GM21825 (cell line): Measurements from ENCODE around the gene A2M.
A peak's percentile ranks its signal among the peaks of the same experiment; 100 is the strongest.

Source experiments
- ATAC-seq: cut with Tn5 transposase; IDR thresholded peaks from one replicate; pipeline ENCODE4 v1.9.1; 2021; ENCODE audit warnings: mild to moderate bottlenecking, moderate library complexity; ENCODE audit not compliant: unreplicated experiment

A2M gene

DNA sequence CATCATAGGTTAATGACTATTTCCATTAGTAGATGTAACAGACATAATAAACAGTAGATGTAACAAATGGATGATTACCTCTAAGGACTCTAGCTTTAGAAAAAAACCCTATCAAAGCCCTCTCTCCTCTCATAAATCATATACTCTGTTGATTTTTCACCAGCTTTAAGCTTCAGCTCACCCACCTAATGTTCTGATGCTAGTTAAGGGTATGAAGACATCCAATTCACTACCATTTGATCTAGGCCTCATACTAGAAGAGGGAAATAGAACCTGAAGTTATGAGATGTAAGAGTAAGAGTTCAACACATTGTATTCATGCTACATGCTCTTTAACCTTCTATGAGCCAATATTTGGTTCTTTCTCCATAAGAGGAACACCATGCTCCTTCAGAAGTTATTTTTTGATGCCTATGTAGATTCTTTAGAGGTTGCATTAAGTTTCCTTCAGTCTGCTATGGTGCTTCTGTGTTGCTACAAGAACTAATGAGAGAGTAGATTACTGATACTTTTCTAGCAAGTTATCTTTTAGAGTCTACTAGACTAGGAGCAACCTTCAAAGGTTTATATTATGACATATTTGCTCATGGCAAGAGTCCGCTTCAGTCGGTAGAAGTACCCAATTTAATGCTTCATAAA lies 16.0 kb downstream of the A2M start:
- ATAC-seq, result no peak

DNA sequence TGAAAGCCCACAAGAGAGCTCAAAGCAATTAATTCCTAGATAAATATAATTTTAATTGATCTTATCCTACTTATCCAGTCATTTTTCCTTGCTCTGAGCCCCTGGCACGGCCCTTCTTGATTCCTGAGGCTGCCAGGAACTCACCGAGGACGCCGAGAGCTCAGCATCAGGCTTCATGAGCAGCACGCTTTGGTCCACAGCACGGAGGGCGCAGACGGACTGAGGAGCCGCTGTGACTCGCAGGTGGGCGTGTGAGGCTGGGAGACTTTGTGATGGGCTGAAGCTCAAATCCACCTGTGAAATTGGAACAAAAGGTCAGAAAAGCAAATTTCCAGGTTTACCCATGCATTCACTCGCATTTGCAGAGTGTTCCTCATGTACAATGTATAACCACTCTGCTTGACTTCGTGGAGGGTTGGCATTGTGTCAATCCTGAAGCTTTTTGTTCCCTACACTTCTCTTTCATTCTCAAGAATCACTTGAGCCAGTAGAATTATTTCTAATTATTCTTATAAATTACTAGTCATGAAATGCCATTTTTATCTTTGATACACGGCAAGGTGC lies 17.2 kb downstream of the A2M start:
- ATAC-seq, result no peak

DNA sequence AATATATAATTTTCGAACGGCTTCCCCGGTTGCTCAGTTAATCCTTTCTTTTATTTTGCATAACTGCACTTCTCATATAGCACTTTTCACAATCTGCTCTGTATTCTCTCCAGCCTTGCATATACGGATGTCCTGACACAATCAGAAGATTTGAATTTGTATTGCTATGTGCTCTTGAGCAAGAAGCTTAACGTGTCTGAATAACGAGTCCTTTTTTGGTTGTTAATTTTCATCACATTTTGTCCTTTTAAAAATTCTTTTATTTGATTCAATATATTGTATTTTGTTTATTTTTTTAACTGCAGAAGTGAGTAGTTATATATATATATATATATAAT lies 17.6 kb downstream of the A2M start:
- no peak for ATAC-seq

DNA sequence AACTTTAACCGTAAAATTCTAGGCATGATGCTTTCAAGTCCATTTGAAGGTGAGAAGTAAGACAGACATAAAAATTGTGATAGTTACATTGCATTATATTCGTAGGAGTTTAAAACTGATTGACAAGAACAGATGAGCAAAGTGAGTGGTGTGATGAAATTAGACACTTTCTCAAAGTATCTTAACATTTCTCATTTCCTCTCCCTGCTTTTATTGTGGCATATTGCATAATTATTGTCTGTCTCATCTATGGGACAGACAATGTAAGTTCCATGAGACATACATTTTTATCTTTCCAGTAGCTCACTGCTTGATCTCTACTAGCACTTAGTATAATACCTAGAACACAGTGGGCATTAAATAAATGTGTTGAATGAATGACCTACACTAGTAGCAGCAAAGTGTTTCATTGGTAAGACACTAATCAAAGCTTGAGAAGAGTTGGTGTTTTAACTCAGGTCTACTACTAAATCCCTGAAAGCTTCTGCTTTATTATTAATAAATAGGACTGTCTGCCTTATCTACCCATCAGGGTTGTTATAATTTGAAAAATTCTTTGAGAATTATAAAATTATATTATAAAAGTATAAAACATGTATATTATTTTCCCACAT lies 19.0 kb downstream of the A2M start:
- no peak for ATAC-seq

DNA sequence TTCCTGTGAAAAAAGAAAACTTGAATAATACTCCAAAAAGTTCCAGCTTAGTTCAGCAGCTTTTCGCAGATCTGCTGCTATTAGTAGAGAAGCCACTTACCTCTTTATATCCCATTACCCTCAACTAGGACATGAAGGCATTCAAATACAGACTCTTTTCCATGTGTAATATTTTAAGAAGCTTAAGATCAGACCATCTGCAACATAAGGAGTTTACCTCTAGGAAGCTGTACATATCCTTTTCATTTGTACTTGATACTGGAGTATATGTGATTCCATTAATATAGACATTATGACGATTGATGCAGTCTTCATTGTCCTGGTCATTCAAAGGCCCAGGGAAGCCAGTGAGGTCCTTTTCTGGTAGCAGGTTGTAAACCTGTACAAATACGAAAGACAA lies 20.4 kb downstream of the A2M start:
- no peak for ATAC-seq

DNA sequence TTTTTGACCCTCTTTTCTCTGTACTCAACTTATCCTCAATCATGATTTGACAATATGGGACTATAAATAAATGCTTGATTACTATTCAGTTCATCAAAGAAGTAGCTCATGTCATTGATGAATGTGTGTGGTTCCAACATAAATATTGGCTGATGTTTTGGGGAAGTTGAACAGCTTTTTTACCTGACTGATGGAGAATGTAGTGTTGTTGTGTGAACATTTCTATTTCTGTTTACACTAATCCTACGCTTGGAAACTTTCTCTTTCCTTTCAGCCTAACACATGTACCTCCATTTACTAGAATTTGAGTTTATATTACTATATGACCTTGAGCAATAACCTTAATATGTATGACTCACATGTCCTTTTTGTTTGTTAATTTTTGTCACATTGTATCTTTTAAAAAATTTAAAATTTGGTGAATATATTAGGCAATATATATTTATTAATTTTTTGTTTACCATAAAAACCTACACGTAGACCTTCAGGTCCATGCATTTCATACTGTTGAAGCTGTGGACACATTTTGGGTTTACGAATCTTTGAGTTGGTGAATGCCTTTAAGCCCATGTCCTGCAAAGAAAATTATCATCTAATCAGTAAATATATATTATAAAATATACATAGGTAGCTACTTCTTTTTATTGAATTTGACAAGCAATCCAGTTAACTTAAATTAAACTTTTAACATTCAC lies 21.1 kb downstream of the A2M start:
- no peak for ATAC-seq

DNA sequence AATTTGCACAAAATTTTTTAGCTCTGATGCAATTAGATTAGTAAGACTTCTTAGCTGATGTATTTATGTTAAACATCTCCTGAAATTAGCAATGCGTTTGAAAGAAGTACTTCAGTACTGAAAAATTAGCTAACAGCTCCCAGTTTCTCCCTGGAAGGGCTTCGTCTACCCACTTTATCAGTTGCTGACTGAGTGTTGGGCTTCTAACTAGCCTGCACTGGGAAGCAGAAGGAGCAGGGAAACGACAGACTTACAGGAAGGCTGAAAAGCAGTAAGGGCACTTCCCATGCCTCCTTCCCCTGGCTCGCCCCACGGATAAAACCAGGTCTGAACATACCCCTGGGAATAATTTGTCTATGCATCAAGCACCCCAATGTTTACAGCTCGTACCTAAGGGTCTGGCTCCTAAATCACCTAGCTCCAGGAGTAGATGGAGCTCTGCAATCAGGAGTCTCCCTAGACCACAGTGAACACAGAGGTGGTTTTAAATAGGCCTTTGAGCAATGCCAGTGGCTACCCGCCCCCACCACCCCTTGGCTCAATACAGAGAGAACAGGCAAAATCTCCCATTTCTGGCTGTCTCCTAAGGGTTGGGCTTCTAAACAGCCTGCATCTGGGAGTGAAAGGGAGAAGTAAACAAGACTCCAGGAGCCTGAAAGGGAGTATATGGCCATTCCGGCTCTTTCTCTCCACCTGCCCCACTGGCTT lies 23.7 kb downstream of the A2M start:
- ATAC-seq, result no peak

DNA sequence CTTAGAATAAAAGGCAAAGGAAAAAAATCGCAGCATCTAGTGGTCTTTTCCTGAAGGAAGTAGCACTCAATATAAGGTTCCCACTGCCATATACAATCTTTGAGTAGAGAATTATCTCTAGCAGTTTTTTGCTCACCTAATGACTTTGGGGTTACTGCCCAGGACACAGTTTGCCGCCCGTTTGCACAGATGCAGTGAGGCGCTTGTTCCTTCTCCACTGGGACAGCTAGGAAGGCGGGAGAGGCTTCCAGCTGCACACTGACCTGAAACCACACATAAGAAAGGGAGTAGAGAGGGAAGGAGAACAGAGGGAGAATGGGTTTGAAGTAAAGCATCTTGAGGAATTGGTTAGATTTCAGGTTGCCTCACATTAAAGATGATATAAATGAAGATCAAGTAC lies 25.5 kb downstream of the A2M start:
- ATAC-seq, result no peak

DNA sequence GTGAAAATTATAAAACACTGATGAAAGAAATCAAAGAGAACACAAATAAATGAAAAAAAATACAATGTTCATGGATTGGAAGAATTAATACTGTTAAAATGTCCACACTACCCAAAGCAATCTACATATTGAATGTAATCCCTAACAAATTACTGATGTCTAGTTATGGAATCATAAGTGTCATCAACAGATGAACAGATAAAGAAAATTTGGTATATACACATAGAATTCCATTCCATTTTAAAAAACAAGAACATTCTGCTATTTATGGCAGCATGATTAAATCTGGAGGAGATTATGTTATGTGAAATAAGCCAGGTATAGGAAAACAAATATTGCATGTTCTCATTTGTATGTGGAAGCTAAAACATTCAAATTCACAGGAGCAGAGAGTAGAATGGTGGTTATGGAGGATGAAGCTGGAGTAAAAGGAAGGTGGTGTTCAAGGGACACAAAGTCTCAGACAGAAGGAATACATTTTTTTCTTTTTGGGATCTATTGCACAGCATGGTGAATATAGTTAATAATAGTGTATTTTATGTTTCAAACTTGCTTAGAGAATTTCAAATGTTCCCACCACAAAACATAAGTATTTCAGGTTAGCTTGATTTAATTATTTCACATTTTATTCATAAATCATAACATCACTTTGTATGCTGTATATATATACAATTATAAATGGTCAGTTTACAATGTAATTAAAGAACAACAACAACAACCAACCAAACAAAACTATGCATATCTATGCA lies 28.5 kb downstream of the A2M start:
- ATAC-seq, result no peak

DNA sequence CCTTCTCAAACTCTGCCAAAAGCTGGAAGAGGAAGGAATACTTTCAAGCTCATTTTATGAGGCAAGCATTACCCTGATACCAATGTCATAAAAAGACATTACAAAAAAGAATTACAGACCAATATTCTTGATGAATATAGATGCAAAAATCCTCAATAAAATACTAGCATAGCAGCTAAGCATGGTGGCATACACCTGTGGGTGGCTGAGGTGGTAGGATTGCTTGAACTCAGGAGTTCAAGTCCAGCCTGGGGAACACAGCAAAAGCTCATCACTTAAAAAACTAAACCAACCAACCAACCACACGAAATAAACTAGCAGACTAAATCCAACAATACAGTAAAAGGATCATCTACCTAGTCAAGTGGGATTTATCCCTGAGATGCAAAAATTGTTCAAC lies 29.6 kb downstream of the A2M start:
- ATAC-seq, result no peak

DNA sequence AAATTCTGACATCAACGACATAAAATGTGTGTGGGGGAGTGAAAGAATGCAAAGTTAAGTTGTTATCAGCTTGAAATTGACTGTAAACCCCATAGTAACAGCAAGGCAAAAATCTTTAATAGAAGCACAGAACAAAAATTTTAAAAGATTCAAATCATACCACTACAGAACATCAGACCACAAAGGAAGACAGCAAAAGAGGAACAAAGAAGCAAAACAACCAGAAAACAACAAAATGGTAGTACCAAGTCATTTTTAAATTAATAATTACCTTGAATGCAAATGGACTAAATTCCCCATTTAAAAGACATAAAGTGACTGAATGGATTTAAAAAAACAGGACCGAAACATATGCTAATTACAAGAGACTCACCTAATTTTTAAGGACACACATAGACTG lies 31.3 kb downstream of the A2M start:
- ATAC-seq, result peak; percentile 50

DNA sequence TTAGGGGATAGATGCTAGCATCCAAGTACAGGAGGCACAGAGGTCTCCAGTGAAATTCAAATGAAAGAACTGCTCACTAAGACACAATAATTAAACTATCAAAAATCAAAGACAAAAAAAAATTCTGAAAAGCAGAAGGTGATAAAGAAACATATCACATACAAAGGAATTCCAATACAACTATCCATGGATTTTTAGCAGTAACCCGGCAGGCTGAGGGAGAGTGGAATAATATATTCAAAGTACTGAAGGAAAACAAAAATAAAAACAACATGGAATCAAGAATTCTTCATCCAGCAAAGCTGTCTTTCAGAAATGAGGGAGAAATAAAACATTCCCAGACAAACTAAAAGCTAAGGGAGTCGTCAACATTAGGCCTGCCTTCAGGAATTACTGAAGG lies 31.9 kb downstream of the A2M start:
- no peak for ATAC-seq

DNA sequence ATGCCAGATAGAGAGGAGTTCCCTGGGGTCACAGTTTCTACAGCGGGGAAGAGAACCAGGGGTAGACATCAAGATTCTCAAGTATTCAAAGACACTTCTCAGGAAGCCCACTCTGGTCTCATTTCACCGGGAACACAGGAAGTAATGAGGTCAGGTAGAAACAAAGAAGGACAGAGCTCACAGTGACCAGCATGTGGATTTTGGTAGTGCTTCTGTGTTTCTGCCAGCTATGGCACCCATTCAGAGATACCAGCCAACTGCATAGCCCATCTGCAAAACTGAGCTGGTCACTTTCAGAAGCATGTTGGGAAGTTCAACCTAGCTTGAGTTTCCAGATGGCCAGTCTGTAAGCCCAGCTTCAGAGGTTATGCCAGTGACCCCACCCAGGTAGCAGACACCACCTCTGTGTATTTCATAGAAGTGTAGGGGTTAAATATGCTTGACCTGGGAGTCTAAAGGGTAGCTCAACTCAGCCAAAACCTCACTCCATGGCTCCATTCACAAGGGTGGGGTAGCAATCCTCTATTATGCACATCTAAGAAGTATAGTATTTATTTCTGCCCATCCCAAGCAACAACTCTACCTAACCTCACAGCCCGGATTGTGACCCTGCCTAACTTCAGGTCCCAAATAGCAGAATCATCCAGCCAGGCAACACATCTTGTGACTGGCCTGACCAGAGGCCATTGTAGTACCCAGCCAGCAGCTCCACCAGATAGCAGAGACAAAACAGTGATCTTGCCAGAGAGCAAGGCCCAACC lies 33.9 kb downstream of the A2M start:
- no peak for ATAC-seq

DNA sequence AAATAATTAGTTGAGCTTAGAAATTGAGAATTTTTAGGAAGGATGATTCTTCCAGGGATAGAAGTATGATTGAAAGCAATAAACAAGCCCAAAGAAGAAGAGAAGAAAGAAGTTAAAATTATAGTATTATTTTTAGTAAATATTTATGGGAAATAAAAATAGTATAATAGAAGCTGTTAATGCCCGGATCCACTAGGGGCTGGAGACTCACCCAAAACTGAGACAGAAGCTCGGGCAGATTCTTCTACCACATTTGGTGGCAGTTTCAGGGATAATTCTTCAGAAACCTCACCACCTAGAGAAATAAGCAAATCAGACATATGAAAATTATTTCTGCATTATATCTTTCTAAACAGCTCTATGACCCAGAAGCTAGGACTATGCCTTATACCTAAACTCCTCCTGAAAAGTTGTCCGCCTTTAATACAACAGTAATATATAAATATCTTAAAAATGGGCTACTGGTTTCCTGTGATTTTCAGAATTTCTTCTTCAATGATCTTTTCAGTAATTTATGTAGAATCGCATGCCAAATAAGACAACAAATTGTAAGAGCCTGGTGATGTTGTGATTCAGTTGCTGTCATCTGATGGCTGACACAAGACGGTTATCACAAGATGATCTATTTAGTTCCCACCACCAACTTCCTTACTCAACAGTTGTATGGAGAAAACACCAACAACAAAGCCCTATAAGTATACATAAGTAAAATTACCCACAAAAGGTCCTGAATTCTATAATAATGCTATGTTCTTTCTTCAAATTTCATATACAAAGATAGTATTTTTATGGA lies 35.6 kb downstream of the A2M start:
- no peak for ATAC-seq

DNA sequence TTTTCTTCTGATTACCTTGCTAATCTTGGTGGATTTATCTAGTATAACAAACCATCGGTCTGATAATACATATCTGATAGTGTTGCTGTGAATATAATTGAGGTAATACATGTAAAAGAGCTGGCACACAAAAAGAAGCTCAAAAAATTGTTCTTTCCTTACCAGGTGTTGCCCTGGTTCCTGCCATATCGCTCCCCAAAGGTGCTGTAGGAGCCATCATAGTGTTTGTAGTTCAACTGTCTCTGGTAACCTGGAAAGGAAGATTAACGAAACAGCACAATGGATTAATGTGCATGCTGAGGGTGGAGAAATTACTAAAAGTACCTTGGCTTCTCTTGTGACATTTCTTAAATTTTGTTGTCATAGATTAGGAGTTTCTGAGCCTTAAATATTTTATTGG lies 36.6 kb downstream of the A2M start:
- no peak for ATAC-seq

DNA sequence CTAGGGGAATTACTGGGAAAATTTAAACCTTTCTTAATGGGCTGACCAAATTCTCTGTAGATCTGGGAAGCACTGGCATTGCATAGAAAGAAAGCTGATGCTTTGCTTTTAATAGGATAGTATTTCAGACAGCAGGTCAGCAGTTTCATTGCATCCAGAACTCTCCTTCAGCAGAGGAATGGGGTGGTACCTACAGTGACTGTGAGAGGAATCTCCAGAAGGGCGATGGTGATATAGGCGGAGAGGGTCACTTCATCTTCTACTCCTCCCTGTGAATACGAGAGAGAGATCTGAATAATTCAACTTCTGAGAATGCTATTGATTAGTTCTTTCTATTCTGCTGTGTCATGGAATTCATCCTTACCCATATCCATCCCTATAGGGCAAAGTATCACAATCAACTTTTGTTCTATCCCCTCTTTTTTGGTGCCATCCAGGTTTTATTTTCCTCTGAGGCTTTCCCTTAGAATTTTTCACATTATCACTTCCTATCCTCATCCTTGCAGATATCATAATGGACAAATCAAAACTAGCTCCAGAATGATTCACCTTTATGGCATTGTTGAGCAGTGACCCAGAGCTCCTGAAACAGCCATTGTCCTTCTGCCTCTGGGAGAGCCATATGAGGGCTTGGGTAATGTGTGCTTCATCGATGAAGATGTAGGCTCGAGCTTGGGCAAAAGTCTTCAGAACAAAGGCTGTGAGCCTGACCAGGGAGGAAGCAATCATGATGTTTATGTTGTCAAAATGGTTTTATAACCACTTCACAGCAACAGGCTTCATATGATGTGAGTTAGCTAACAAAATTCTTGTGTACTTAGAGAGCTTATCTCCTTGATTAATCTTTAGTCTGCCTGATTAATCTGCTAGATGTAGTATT lies 38.3 kb downstream of the A2M start:
- no peak for ATAC-seq

DNA sequence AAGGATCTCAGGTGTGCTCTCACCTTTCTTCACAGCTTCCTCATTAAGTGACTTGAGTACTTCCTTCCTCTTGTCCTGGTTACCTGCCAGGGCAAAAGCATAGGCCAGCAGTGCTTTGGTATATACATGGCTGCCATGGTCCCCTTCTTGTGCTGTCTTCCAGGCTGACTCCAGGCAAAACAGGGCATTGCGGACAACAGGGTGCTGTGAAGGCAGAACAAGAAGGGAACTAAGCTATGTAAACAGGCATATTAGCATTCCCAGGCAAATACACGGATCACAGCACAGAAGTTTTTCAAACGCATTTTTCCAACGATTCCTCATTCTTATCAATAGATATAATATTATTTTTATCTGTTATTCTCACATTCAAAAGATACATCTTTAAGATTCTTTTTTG lies 39.0 kb downstream of the A2M start:
- no peak for ATAC-seq

DNA sequence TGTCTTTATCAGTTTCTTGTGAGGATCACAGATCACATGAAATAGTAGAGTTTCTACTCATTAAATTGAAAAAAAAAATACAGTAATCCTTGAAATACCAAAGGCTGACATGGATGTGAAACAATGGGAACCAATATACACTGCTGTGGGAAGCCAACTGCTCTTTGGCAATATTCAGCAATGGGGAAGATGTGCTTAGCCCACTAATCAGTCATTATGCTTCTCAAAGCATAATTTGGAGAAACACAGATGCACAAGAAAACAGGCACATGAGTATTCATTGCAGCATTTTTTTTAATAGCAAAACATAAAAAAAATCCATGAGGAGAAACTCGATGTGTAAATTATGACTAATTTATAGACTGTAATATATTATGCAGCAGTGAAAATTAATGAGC lies 40.6 kb downstream of the A2M start:
- no peak for ATAC-seq
